H1 (cell line): ENCODE data around the gene SIGLEC7. TPM values are rescaled to one million over a fixed set of nuclear protein-coding genes. Genes with fewer than 3 reads are reported as not detected.

Experiments used
- BACH1 ChIP-seq: IDR thresholded peaks from 2 replicates; pipeline ENCODE4 v1.6.1; 2012; ENCODE audit warnings: low read length, improper control_type of control experiment
- BRCA1 ChIP-seq: IDR thresholded peaks from 2 replicates; pipeline ENCODE4 v1.6.1; 2012; ENCODE audit warnings: low read depth, low read length, improper control_type of control experiment
- NRF1 ChIP-seq: IDR thresholded peaks from 2 replicates; pipeline ENCODE4 v1.6.1; 2011; ENCODE audit warnings: mild to moderate bottlenecking, low read depth, low read length, improper control_type of control experiment
- POLR2AphosphoS5 ChIP-seq: IDR thresholded peaks from 2 replicates; pipeline ENCODE4 v1.6.1; 2011; ENCODE audit warnings: low read depth, low read length
- POU5F1 ChIP-seq: IDR thresholded peaks from 2 replicates; pipeline ENCODE4 v1.6.1; 2011; ENCODE audit warnings: low read depth, mild to moderate bottlenecking, low read length, moderate library complexity
- RNF2 ChIP-seq: fragments of 200-900, 300-1000 bp; sonication (generic); IDR thresholded peaks from 2 replicates; pipeline ENCODE4 v1.7.1; 2016; ENCODE audit warnings: borderline replicate concordance, low read depth, mild to moderate bottlenecking, antibody characterized with exemption, low read length; ENCODE audit not compliant: poor library complexity, severe bottlenecking; ENCODE audit errors: missing control alignments
- SIN3A ChIP-seq, 2 experiments: IDR thresholded peaks in 1 of 2; conservative IDR thresholded peaks in 1 of 2; 2 replicates each; pipeline ENCODE4 v1.6.1; 2011 to 2012; ENCODE audit warnings: low read length in 2 of 2, improper control_type of control experiment in 1 of 2, low read depth in 1 of 2, mild to moderate bottlenecking in 1 of 2
- TBP ChIP-seq: IDR thresholded peaks from 2 replicates; pipeline ENCODE4 v1.6.1; 2011; ENCODE audit warnings: low read depth, low read length, improper control_type of control experiment
- polyA plus RNA-seq, 7 experiments: library from polyadenylated mRNA; depleted of rRNA in 3 of 7; stranded (reverse) in 5 of 7; unstranded in 2 of 7; fragments of >200 nt in 5 of 7; fragments of 200-250 nt in 2 of 7; gene quantifications; 1 replicate in 5 of 7; 2 replicates in 1 of 7; 4 replicates in 1 of 7; pipeline versions ENCODE4 v1.2.1 to v1.2.3, GENCODE V29; 2011 to 2013; ENCODE audit warnings: missing spikeins in 2 of 7, mixed read lengths in 2 of 7
- total RNA-seq: library from RNA; stranded (reverse); fragmentation: NEBNext Ultra II Directional; extraction: Animal tissue kit (Norgen Biotek cat#: 25700); gene quantifications from 2 replicates; pipeline ENCODE4 v1.2.1, GENCODE V29; 2021

The SIGLEC7 gene
- total and polyA plus RNA-seq, 2 of the 8 experiments (the other 6 are each of a cell fraction or from before 2014, with no cell fraction given): not detected

DNA sequence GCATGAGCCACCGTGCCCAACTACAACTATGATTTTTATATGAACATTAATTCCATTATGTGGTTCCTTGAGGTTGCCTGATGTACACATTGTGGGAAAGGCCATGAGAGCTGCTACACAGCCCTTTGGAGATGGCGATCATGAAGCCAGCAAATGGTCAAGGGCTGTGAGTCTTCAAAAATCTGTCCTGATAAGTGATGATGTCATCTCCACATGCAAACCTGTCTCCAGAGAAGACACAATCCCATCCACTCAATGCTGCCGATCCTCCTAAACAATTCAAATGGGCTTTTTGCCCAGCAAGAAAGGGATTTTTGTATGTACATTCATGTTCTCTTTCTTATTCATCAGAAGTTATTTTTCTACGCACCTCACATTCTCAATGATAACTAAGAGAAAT, 17.6 kb downstream of the SIGLEC7 start (continued):
- TF ChIP-seq BRCA1 (no peak), BACH1 (no peak), POU5F1 (no peak), NRF1 (no peak), SIN3A (conservative IDR thresholded peaks at IDR 0.05 in 1 of 2, IDR thresholded peaks at IDR 0.05 in 1 of 2; ENCODE audit: low read depth in 1 of 2, low read length in 2 of 2) (no peak), TBP (no peak), RNF2 (no peak), POLR2AphosphoS5 (no peak)
